ENCODE results near the gene ARHGEF19. TPM values are rescaled to one million over a fixed set of nuclear protein-coding genes. Genes with fewer than 3 reads are reported as not detected.
A peak's percentile ranks its signal among the peaks of the same experiment; 100 is the strongest.

Gene ARHGEF19
- total and polyA plus RNA-seq, 2 of the 4 experiments (the other 2 are of a cell fraction): 4.5 to 16.8 TPM

DNA sequence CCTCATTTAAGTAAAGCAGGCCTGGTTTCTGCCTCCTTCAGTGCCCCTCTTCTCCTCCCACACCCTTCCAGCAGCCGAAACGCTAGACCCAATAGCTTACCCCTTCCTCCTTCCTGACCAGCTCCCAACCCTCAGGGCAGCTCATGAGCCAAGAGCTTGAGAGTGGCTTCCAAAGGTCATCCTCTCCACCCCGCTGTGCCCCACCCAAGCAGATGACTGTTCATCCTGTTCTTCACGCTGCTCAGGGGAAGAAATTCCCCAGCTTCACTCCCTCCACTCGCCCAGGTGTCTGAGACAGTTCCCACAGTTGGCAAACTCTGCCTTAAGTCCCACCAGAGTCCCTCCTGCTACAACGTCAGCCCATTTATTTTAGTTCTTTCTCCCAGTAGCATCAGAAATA is 23.4 kb downstream of the ARHGEF19 start:
- Histone ChIP-seq H2AK9ac (replicated peaks; ENCODE audit: low read depth, low read length, poor library complexity) (no peak overlapping the region), H3K23ac (ENCODE audit: low read depth, low read length) (no peak overlapping the region), H2AFZ (replicated peaks; ENCODE audit: low read length, poor library complexity) (peak overlapping the region; percentile 70), H3K36me3 (ENCODE audit: control insufficient read depth, insufficient read depth, low read length) (no peaks in the 10 kb centered on the region), H2AK5ac (ENCODE audit: low read depth, low read length) (peak overlapping the region; percentile 72; the same call in 1 of the 2 replicates), H3K4me2 (ENCODE audit: low read depth, low read length) (no peak overlapping the region), H2BK15ac (ENCODE audit: low read depth, low read length) (0 out of 3 replicates have a peak overlapping the region, but pooled peaks have one; percentile 15), H3K18ac (ENCODE audit: low read depth, low read length) (no peak overlapping the region), H4K8ac (ENCODE audit: low read depth in 2 of 2, low read length in 2 of 2) (no peak overlapping the region), H3K27me3 (ENCODE audit: control insufficient read depth, insufficient read depth, low read length) (no peaks in the 10 kb centered on the region), H4K5ac (ENCODE audit: low read depth, low read length) (no peak overlapping the region), H4K20me1 (ENCODE audit: insufficient read depth, low read length) (no peaks in the 10 kb centered on the region), H3K4ac (ENCODE audit: low read depth, low read length) (peak overlapping the region; percentile 11; the same call in 1 of the 2 replicates), H2BK120ac (ENCODE audit: low read depth, low read length) (no peak overlapping the region), H3K4me3 (ENCODE audit: insufficient read depth, low read depth, low read length) (no peak overlapping the region), H2BK20ac (ENCODE audit: low read depth, low read length) (no peak overlapping the region), H3K14ac (replicated peaks; ENCODE audit: low read depth, low read length) (no peak overlapping the region), H3K4me1 (ENCODE audit: control insufficient read depth, insufficient read depth, low read length) (peaks cover 4% of the 10 kb centered on the region), H3K9ac (ENCODE audit: low read depth, low read length) (no peak overlapping the region), H2BK5ac (ENCODE audit: low read depth, low read length, poor library complexity, severe bottlenecking) (no peak overlapping the region), H3K9me1 (ENCODE audit: insufficient read depth, low read length) (no peaks in the 10 kb centered on the region), H3K9me3 (ENCODE audit: control insufficient read depth, insufficient read depth, low read length) (no peaks in the 10 kb centered on the region), H3K27ac (ENCODE audit: insufficient read depth, low read length) (no peak overlapping the region), H3K56ac (ENCODE audit: extremely low read depth, insufficient read depth, low read length) (no peak overlapping the region), H4K91ac (ENCODE audit: insufficient read depth, low read depth, low read length) (no peak overlapping the region; the same call in 1 of the 2 replicates), H3K79me1 (ENCODE audit: low read depth in 1 of 2, low read length in 2 of 2) (no peaks in the 10 kb centered on the region)
- intact Hi-C loops (cut with micrococcal nuclease) (loop anchor here (5.0 kb wide), 1 partner anchor 173 kb away; no protein-coding TSS in a partner anchor), dilution Hi-C loops (cut with HindIII; ENCODE audit: low sequenced_read_pairs, unreplicated experiment) (no loop called here), in situ Hi-C loops (cut with MboI; ENCODE audit: low sequenced_read_pairs) (loop anchor here (25.0 kb wide), 1 partner anchor 402 kb away; no protein-coding TSS in a partner anchor)
- no peak for DNase-seq
- BruUV-seq (replicated peaks): no TSS peak
- POLR2A ChIA-PET (ENCODE audit: unreplicated experiment): interaction anchor here (0.6 kb wide), 1 partner anchor 18 kb away, joined by 3 read pairs; no protein-coding TSS in a partner anchor
- 20% methylated on average over 1 of the region's 6 CpGs; no CpG with 5 or more reads in 1 of the 2 experiments for WGBS, 2 experiments (ENCODE audit: extremely low coverage in 2 of 2, insufficient read length in 1 of 2)
- TF ChIP-seq RCOR1 (IDR thresholded peaks at IDR 0.05; ENCODE audit: insufficient replicate concordance, low read length): no peak
- no peak for TF ChIP-seq NFE2L2 (IDR thresholded peaks at IDR 0.05; ENCODE audit: low read depth, low read length)
- TF ChIP-seq FOS (IDR thresholded peaks at IDR 0.05; ENCODE audit: low read depth, low read length): no peak
- TF ChIP-seq MAZ (IDR thresholded peaks at IDR 0.05; ENCODE audit: borderline replicate concordance, low read depth, low read length): no peak
- TF ChIP-seq RAD21 (IDR thresholded peaks at IDR 0.05; ENCODE audit: low read length): no peak
- TF ChIP-seq SMC3 (IDR thresholded peaks at IDR 0.05; ENCODE audit: low read depth, low read length): no peak
- TF ChIP-seq, protein P1, sequence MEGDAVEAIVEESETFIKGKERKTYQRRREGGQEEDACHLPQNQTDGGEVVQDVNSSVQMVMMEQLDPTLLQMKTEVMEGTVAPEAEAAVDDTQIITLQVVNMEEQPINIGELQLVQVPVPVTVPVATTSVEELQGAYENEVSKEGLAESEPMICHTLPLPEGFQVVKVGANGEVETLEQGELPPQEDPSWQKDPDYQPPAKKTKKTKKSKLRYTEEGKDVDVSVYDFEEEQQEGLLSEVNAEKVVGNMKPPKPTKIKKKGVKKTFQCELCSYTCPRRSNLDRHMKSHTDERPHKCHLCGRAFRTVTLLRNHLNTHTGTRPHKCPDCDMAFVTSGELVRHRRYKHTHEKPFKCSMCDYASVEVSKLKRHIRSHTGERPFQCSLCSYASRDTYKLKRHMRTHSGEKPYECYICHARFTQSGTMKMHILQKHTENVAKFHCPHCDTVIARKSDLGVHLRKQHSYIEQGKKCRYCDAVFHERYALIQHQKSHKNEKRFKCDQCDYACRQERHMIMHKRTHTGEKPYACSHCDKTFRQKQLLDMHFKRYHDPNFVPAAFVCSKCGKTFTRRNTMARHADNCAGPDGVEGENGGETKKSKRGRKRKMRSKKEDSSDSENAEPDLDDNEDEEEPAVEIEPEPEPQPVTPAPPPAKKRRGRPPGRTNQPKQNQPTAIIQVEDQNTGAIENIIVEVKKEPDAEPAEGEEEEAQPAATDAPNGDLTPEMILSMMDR (conservative IDR thresholded peaks at IDR 0.05; ENCODE audit: low read depth, low read length): no peak
- TF ChIP-seq MAFK (IDR thresholded peaks at IDR 0.05; ENCODE audit: low read depth, low read length): no peak
- TF ChIP-seq, protein P2, sequence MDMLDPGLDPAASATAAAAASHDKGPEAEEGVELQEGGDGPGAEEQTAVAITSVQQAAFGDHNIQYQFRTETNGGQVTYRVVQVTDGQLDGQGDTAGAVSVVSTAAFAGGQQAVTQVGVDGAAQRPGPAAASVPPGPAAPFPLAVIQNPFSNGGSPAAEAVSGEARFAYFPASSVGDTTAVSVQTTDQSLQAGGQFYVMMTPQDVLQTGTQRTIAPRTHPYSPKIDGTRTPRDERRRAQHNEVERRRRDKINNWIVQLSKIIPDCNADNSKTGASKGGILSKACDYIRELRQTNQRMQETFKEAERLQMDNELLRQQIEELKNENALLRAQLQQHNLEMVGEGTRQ (IDR thresholded peaks at IDR 0.05; ENCODE audit: low read depth, low read length): no peak
- no peak for TF ChIP-seq CHD1 (IDR thresholded peaks at IDR 0.05; ENCODE audit: low read depth, low read length)
- TF ChIP-seq CEBPB (IDR thresholded peaks at IDR 0.05; ENCODE audit: low read depth, low read length): no peak
- no peak for TF ChIP-seq BHLHE40 (IDR thresholded peaks at IDR 0.05; ENCODE audit: low read depth, low read length)
- TF ChIP-seq, protein P3, sequence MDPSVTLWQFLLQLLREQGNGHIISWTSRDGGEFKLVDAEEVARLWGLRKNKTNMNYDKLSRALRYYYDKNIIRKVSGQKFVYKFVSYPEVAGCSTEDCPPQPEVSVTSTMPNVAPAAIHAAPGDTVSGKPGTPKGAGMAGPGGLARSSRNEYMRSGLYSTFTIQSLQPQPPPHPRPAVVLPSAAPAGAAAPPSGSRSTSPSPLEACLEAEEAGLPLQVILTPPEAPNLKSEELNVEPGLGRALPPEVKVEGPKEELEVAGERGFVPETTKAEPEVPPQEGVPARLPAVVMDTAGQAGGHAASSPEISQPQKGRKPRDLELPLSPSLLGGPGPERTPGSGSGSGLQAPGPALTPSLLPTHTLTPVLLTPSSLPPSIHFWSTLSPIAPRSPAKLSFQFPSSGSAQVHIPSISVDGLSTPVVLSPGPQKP (IDR thresholded peaks at IDR 0.05; ENCODE audit: borderline replicate concordance, low read depth, low read length): no peak
- TF ChIP-seq RFX5 (IDR thresholded peaks at IDR 0.05; ENCODE audit: low read depth, low read length): no peak
- no peak for TF ChIP-seq MXI1 (IDR thresholded peaks at IDR 0.05; ENCODE audit: borderline replicate concordance, low read depth, low read length)
- TF ChIP-seq POLR2A (IDR thresholded peaks at IDR 0.05; ENCODE audit: low read depth, low read length): no peak
- CTCF ChIA-PET: interaction anchor here (1.5 to 2.5 kb wide), 2 partner anchors 107 to 110 kb away, joined by 6 to 13 read pairs; no protein-coding TSS in a partner anchor
- ATAC-seq (ENCODE audit: low read depth): no peak
